HEK293 (cell line): ENCODE data around the gene GTPBP1.

Experiments
- CTCF ChIA-PET: fragments of 350-600 bp; formaldehyde crosslinking; extraction: SDS; loops from one replicate; lab custom pipeline; 2021; ENCODE audit warnings: antibody characterized with exemption; lab: Yijun Ruan, JAX
- POLR2A ChIA-PET: fragments of 300-600 bp; formaldehyde crosslinking; extraction: SDS; loops from one replicate; lab custom pipeline; 2020; ENCODE audit warnings: antibody characterized with exemption, inconsistent platforms; lab: Yijun Ruan, JAX
- H3K27ac ChIP-seq: fragments of 200-500 bp; sonication (Bioruptor generic); 2 replicates; pipeline ENCODE4 v1.5.1; 2014; ENCODE audit warnings: low read depth, low read length, control low read depth, inconsistent platforms; ENCODE audit errors: extremely low read depth
- H3K36me3 ChIP-seq, 2 experiments: fragments of 200-500 bp in 1 of 2; sonication (Bioruptor generic) in 1 of 2; 1 replicate in 1 of 2; 2 replicates in 1 of 2; pipeline ENCODE4 v1.5.1; 2014 to 2017; ENCODE audit warnings: inconsistent platforms in 2 of 2, low read length in 2 of 2; ENCODE audit not compliant: control insufficient read depth in 2 of 2, insufficient read depth in 1 of 2
- H3K4me1 ChIP-seq: fragments of 200-500 bp; sonication (Bioruptor generic); 2 replicates; pipeline ENCODE4 v1.5.1; 2014; ENCODE audit warnings: mild to moderate bottlenecking, low read length, inconsistent platforms; ENCODE audit not compliant: control insufficient read depth, insufficient read depth
- H3K4me3 ChIP-seq: 2 replicates; pipeline ENCODE4 v1.5.1; 2011; ENCODE audit warnings: low read depth, mild to moderate bottlenecking, control low read depth, low read length, moderate library complexity
- H3K9me3 ChIP-seq: fragments of 200-500 bp; sonication (Bioruptor generic); 2 replicates; pipeline ENCODE4 v1.5.1; 2014; ENCODE audit warnings: low read depth, low read length, inconsistent platforms; ENCODE audit not compliant: control insufficient read depth, insufficient read depth
- PRDM1 ChIP-seq: fragments of 450-650 bp; formaldehyde crosslinking; IDR thresholded peaks from 2 replicates; pipeline ENCODE4; 2016; ENCODE audit warnings: missing biosample characterization, missing genetic modification characterization
- REPIN1 ChIP-seq: fragments of 450-650 bp; formaldehyde crosslinking; IDR thresholded peaks from 2 replicates; pipeline ENCODE4 v1.5.1; 2017; ENCODE audit warnings: missing biosample characterization, missing genetic modification characterization, low read depth
- SCRT2 ChIP-seq: fragments of 450-650 bp; formaldehyde crosslinking; IDR thresholded peaks from 2 replicates; pipeline ENCODE4 v1.5.1; 2016; ENCODE audit warnings: missing biosample characterization, missing genetic modification characterization
- SP7 ChIP-seq: fragments of 450-650 bp; formaldehyde crosslinking; IDR thresholded peaks from 2 replicates; pipeline ENCODE4 v1.5.1; 2016; ENCODE audit warnings: missing biosample characterization, missing genetic modification characterization
- ZBTB17 ChIP-seq: fragments of 450-650 bp; formaldehyde crosslinking; IDR thresholded peaks from 2 replicates; pipeline ENCODE4 v1.5.1; 2016; ENCODE audit warnings: missing biosample characterization, missing genetic modification characterization
- ZBTB20 ChIP-seq: fragments of 450-650 bp; formaldehyde crosslinking; IDR thresholded peaks from 2 replicates; pipeline ENCODE4 v1.5.1; 2016; ENCODE audit warnings: missing biosample characterization, missing genetic modification characterization
- ZFP3 ChIP-seq: fragments of 450-650 bp; formaldehyde crosslinking; IDR thresholded peaks from 2 replicates; pipeline ENCODE4 v1.5.1; 2016; ENCODE audit warnings: low read depth, missing biosample characterization, missing genetic modification characterization
- ZNF16 ChIP-seq: fragments of 450-650 bp; formaldehyde crosslinking; IDR thresholded peaks from 2 replicates; pipeline ENCODE4 v1.5.1; 2016; ENCODE audit warnings: low read depth, missing biosample characterization, missing genetic modification characterization
- ZNF174 ChIP-seq: fragments of 450-650 bp; formaldehyde crosslinking; IDR thresholded peaks from 2 replicates; pipeline ENCODE4 v1.5.0; 2017; ENCODE audit warnings: missing biosample characterization, mild to moderate bottlenecking, missing genetic modification characterization
- ZNF221 ChIP-seq: fragments of 450-650 bp; formaldehyde crosslinking; IDR thresholded peaks from 2 replicates; pipeline ENCODE4 v1.5.1; 2017; ENCODE audit warnings: missing biosample characterization, missing genetic modification characterization, borderline replicate concordance
- ZNF558 ChIP-seq: fragments of 450-650 bp; formaldehyde crosslinking; IDR thresholded peaks from 2 replicates; pipeline ENCODE4 v1.5.1; 2016; ENCODE audit warnings: missing biosample characterization, missing genetic modification characterization
- ZNF600 ChIP-seq: fragments of 450-650 bp; formaldehyde crosslinking; IDR thresholded peaks from 2 replicates; pipeline ENCODE4 v1.5.1; 2016; ENCODE audit warnings: missing biosample characterization, missing genetic modification characterization
- ZNF792 ChIP-seq: fragments of 450-650 bp; formaldehyde crosslinking; IDR thresholded peaks from 2 replicates; pipeline ENCODE4 v1.5.1; 2016; ENCODE audit warnings: missing biosample characterization, missing genetic modification characterization
- ZSCAN16 ChIP-seq: fragments of 450-650 bp; formaldehyde crosslinking; IDR thresholded peaks from 2 replicates; pipeline ENCODE4 v1.5.1; 2016; ENCODE audit warnings: missing biosample characterization, missing genetic modification characterization
- ZSCAN30 ChIP-seq: fragments of 450-650 bp; IDR thresholded peaks from 2 replicates; pipeline ENCODE4 v1.5.1; 2018; ENCODE audit warnings: missing biosample characterization, mild to moderate bottlenecking, missing genetic modification characterization, moderate library complexity
- TF ChIP-seq, protein P1 (sequence below): fragments of 450-650 bp; formaldehyde crosslinking; IDR thresholded peaks from 2 replicates; pipeline ENCODE4 v1.5.1; 2017; ENCODE audit warnings: missing biosample characterization, missing genetic modification characterization
- TF ChIP-seq, protein P2 (sequence below): fragments of 450-650 bp; formaldehyde crosslinking; IDR thresholded peaks from 2 replicates; pipeline ENCODE4 v1.5.1; 2017; ENCODE audit warnings: missing biosample characterization, missing genetic modification characterization
- TF ChIP-seq, protein P3 (sequence below): fragments of 450-650 bp; formaldehyde crosslinking; IDR thresholded peaks from 2 replicates; pipeline ENCODE4 v1.5.1; 2017; ENCODE audit warnings: missing biosample characterization, missing genetic modification characterization

GTPBP1 gene

DNA sequence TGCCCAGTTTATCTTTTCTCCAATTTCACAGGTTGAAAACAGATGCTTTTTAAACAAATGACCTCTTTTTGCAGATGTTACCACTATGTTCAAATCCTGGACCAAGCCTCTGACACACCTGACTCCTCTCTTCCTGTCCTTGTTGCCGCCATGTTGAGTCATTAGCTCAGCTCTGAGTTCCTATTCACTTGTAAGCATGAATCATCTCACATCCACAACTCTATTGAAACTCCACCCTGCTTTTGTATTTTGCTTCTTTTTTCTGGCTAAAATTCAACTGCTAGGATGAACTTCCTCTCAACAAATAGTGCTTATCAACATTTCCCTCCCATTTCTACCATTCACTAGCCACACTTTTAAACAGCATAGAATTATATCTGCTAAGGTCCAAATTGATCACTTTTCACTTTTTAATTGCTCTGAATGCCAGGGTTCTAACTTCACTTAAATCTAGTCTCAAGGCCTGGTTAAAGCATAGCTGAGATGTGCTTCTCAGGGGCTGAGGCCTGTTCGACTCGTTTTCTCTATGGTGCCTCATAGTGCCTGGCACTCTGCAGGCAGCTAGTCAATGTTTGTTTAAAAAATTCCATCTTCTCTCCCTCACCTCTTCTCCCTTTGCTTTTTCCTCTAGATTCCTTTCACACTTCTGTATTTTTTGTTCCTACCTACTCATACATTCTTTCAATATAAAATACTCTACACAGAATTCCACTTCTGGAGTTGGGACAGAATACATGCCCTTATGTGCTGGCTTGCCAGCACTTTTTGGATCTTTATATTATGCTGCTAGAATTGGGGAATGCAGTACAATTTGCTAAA lies 8.9 kb upstream of the GTPBP1 start:
- ChIA-PET CTCF (interaction anchor here (1.3 to 1.6 kb wide), 4 partner anchors 15 to 645 kb away, joined by 4 to 8 read pairs (median 5); partner anchors contain the start of gene TOMM22), POLR2A (interaction anchor here (1.9 to 8.0 kb wide), 2 partner anchors 9 to 14 kb away, joined by 12 to 60 read pairs; partner anchors contain the start of genes GTPBP1 and TOMM22)
- peaks cover 4 to 49% of the 10 kb centered on the region in 2 experiments for H3K36me3 ChIP-seq
- H3K4me3 ChIP-seq, result peak overlapping the region; percentile 4; the same call in 1 of the 2 replicates
- TF ChIP-seq, protein P1, sequence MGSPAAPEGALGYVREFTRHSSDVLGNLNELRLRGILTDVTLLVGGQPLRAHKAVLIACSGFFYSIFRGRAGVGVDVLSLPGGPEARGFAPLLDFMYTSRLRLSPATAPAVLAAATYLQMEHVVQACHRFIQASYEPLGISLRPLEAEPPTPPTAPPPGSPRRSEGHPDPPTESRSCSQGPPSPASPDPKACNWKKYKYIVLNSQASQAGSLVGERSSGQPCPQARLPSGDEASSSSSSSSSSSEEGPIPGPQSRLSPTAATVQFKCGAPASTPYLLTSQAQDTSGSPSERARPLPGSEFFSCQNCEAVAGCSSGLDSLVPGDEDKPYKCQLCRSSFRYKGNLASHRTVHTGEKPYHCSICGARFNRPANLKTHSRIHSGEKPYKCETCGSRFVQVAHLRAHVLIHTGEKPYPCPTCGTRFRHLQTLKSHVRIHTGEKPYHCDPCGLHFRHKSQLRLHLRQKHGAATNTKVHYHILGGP, result no peak
- TF ChIP-seq ZNF221 (tag by site-specific recombination) (no peak), ZNF174 (tag by site-specific recombination) (no peak), REPIN1 (tag by site-specific recombination) (no peak), ZNF16 (tag by site-specific recombination) (no peak), ZBTB20 (no peak), ZBTB17 (tag by site-specific recombination) (peak; percentile 74), SP7 (tag by site-specific recombination) (0 out of 2 replicates have a peak, but pooled peaks have one; percentile 32), PRDM1 (tag by site-specific recombination) (peak; percentile 89)
- peaks cover 3% of the 10 kb centered on the region; the same call in 1 of the 2 replicates for H3K4me1 ChIP-seq
- H3K27ac ChIP-seq, result peak overlapping the region; percentile 55
- H3K9me3 ChIP-seq, result no peaks in the 10 kb centered on the region

DNA sequence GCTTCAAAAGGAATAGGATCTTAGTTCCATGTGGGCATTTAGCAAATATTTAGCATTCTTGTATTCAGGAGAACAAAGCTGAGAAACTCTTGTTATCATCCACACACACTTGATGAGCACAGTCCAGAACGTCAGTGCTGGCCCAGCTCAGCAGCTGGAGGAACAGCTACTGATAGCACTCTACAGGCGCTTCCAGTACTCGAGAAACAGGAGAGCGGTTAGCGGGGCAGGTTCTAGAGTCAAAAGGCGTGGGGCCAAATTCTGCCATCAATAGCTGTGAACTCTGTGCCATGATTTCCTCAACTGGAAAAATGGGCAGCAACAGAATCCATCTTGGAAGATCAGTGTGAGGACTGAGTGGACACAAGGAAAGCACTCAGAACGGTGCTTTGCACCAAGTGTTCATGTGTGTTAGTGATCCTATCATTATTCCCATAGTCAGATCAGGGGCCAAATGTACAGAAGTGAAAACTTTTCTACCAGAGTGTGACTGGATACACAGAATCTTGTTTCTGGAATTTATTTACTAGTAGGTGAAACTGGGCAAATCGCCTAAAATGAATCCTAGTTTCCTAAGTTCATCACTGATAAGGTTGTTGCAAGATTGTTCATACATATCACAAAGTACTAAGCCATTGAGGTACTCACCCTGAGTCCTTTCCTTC lies 8.2 kb upstream of the GTPBP1 start:
- CTCF ChIA-PET, result interaction anchor here (0.5 to 2.9 kb wide), 6 partner anchors 16 to 645 kb away, joined by 4 to 20 read pairs (median 5); partner anchors contain the start of gene TOMM22

More for the DNA sequence above, 8.2 kb upstream of the GTPBP1 start:
- Histone ChIP-seq H3K27ac (peak overlapping the region; percentile 55; the same call in 1 of the 2 replicates), H3K9me3 (no peaks in the 10 kb centered on the region), H3K4me1 (peaks cover 3% of the 10 kb centered on the region; the same call in 1 of the 2 replicates), H3K4me3 (peak overlapping the region; percentile 76), H3K36me3 (peaks cover 4 to 43% of the 10 kb centered on the region in 2 experiments; a peak in 2 of 3 replicates)
- POLR2A ChIA-PET, result interaction anchor here (0.5 to 8.0 kb wide), 5 partner anchors 8 to 43 kb away, joined by 3 to 60 read pairs (median 10); partner anchors contain the start of genes GTPBP1 and TOMM22
- TF ChIP-seq ZNF600 (tag by site-specific recombination), result peak; percentile 56
- 0 out of 2 replicates have a peak, but pooled peaks have one; percentile 69 for TF ChIP-seq ZSCAN16 (tag by site-specific recombination)
- no peak for TF ChIP-seq ZFP3 (tag by site-specific recombination)
- TF ChIP-seq, protein P2, sequence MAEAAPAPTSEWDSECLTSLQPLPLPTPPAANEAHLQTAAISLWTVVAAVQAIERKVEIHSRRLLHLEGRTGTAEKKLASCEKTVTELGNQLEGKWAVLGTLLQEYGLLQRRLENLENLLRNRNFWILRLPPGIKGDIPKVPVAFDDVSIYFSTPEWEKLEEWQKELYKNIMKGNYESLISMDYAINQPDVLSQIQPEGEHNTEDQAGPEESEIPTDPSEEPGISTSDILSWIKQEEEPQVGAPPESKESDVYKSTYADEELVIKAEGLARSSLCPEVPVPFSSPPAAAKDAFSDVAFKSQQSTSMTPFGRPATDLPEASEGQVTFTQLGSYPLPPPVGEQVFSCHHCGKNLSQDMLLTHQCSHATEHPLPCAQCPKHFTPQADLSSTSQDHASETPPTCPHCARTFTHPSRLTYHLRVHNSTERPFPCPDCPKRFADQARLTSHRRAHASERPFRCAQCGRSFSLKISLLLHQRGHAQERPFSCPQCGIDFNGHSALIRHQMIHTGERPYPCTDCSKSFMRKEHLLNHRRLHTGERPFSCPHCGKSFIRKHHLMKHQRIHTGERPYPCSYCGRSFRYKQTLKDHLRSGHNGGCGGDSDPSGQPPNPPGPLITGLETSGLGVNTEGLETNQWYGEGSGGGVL (tag by site-specific recombination), result peak; percentile 51; the same call in 1 of the 2 replicates
- peak; percentile 25; the same call in 1 of the 2 replicates for TF ChIP-seq ZNF558 (tag by site-specific recombination)
- TF ChIP-seq SCRT2 (tag by site-specific recombination), result peak; percentile 61; the same call in 1 of the 2 replicates
- TF ChIP-seq ZBTB20, result no peak
- TF ChIP-seq ZSCAN30 (tag by site-specific recombination), result 0 out of 2 replicates have a peak, but pooled peaks have one; percentile 5
- TF ChIP-seq, protein P3, sequence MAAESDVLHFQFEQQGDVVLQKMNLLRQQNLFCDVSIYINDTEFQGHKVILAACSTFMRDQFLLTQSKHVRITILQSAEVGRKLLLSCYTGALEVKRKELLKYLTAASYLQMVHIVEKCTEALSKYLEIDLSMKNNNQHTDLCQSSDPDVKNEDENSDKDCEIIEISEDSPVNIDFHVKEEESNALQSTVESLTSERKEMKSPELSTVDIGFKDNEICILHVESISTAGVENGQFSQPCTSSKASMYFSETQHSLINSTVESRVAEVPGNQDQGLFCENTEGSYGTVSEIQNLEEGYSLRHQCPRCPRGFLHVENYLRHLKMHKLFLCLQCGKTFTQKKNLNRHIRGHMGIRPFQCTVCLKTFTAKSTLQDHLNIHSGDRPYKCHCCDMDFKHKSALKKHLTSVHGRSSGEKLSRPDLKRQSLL (tag by site-specific recombination), result 0 out of 2 replicates have a peak, but pooled peaks have one; percentile 16
- no peak for TF ChIP-seq ZNF792 (tag by site-specific recombination)
